WTC11 (cell line): ENCODE measurements around the gene NUAK1.

Experiments used
- ATF6 ChIP-seq: sonication (generic); formaldehyde crosslinking; IDR thresholded peaks from 2 replicates; pipeline ENCODE4 v1.8.1; 2023; ENCODE audit warnings: mild to moderate bottlenecking, missing genetic modification reagents
- CTCF ChIP-seq: fragments of 200-600 bp; IDR thresholded peaks from 2 replicates; pipeline ENCODE4 v1.8.0; 2022; ENCODE audit warnings: antibody characterized with exemption
- IRF1 ChIP-seq: sonication (generic); formaldehyde crosslinking; IDR thresholded peaks from 2 replicates; pipeline ENCODE4 v1.8.0; 2023; ENCODE audit warnings: missing genetic modification reagents
- NFYB ChIP-seq: sonication (generic); formaldehyde crosslinking; conservative IDR thresholded peaks from 2 replicates; pipeline ENCODE4 v1.8.0; 2022; ENCODE audit warnings: low read depth, missing genetic modification reagents
- NR3C1 ChIP-seq: sonication (generic); formaldehyde crosslinking; conservative IDR thresholded peaks from 2 replicates; pipeline ENCODE4 v1.8.1; 2023; ENCODE audit warnings: low read depth, mild to moderate bottlenecking, missing genetic modification reagents
- SOX15 ChIP-seq: fragments of 250-450 bp; sonication (Bioruptor Pico); IDR thresholded peaks from 2 replicates; pipeline ENCODE4 v1.9.0; 2021; ENCODE audit warnings: mild to moderate bottlenecking

- TF ChIP-seq CTCF, result no peak
- TF ChIP-seq ATF6 (CRISPR knock-in tag), result no peak
- TF ChIP-seq IRF1 (CRISPR knock-in tag), result no peak
- TF ChIP-seq NFYB (CRISPR knock-in tag), result no peak
- TF ChIP-seq SOX15 (CRISPR knock-in tag), result no peak
- no peak for TF ChIP-seq NR3C1 (CRISPR knock-in tag)
Observed at GRCh38 chr12:106118381-106119130, 20.2 kb downstream of the NUAK1 start.
